HG02870 (cell line): ENCODE data around the gene ZNF691.
A peak's percentile ranks its signal among the peaks of the same experiment; 100 is the strongest.

Source experiments
- ATAC-seq: cut with Tn5 transposase; IDR thresholded peaks from one replicate; pipeline ENCODE4 v1.9.1; 2021; ENCODE audit warnings: mild to moderate bottlenecking, moderate library complexity; ENCODE audit not compliant: unreplicated experiment

Gene ZNF691

DNA sequence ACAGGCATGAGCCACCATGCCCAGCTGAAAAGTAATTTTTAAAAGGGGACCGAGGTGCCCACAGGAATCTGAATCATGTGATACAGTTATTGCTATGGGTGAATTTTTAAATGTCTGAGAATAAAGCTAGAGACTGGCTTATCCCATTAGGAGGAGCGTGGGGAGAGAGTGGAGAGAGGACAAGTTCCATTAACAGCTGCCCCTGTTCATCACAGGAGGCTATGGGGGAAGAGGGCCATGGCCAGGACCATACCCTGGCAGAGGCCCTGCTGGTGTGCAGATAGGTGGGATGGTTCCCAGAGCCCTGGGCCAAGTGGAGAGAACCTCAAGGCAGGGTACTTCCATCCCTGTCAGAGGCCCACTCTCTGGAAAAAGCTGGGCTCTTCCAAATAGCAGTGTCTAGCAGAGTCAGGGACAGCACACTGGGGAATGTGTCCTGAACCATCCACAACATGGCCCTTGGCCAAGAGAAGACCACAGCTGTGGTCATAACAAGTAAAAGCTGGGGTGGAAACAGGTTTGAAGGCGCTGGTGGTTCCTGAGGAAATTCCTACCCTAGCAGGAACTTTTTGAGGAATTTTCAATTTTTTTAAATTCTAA is 13.7 kb upstream of the ZNF691 start:
- no peak for ATAC-seq

GRCh38 chr1:42833981-42834380 is 12.4 kb upstream of the ZNF691 start:
- no peak for ATAC-seq

GRCh38 chr1:42834803-42835202 is 11.6 kb upstream of the ZNF691 start:
- no peak for ATAC-seq

GRCh38 chr1:42835422-42835821 is 11.0 kb upstream of the ZNF691 start:
- no peak for ATAC-seq

GRCh38 chr1:42837709-42838108 is 8.7 kb upstream of the ZNF691 start:
- ATAC-seq, result no peak

GRCh38 chr1:42838482-42839190 is 7.8 kb upstream of the ZNF691 start:
- ATAC-seq, result no peak

DNA sequence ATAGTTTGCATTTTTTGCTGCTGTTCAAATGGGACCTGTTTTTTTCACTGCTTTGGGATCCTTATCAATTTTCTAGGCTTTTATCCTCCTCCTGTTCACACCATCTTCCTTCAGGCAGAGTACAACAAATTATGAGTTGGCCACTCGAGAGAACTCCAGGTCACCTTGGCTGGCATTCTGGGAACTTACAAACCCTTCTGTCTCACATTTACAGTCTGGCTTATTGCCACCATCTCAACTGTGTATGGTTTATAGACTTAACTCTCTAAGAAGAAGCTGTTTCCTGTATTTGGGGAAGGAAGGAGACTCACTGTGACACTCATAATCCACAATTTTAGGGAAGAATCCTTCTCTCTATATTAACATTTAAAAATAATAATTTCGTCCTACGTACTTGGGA is 5.4 kb upstream of the ZNF691 start:
- no peak for ATAC-seq

DNA sequence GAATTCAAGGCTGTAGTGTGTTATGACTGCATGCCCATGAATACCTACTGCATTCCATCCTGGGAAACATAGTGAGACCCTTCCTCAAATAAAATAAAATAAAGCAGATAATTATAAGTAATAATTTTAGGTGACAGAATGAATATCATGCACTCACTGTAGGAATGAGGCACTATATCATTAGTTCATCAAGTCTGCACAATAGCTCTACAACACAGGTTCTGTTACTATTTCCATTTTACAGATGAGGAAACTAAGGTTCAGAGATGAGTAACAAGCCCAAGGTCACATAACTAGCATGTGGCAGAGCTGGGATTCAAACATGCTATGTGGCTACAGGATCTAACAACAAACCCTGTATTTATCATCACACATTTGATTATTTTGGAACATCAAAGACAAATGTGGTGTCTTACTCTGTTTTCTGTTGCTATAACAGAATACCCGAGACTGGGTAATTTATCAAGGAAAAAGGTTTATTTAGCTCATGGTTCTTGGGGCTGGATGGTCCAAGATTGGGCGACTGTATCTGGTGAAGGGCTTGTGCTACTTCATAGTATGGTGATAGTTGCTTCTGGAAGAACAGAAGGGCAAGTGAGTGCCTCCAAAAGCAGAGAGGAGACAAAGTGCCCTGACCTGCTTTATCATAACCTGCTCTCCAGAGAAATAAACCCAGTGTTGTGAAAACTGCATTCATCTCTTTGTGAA is 4.8 kb upstream of the ZNF691 start:
- ATAC-seq, result no peak

DNA sequence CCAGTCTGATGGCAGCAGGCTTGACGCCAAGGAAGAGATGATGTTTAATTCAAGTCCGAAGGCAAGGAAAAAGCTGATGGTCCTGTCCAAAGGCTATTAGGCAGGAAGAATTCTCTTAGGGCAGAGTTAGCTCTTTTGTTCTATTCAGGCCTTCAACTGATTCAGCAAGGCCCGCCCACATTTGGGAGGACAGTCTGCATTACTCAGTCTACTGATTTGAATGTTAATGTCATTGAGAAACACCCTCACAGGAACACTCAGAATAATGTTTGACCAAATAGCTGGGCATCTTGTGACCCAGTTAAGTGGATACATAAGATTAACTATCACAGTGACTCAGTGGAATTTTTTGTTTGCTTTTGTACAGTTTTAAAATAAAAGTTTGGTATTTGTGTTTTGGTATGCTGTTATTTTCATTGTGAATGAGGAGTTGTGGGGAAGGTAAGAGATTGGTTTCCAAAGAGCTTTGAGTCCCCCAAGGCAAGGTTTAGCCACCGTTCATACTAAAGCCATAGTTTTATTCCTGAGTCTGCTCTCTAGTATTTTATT is 1.7 kb upstream of the ZNF691 start:
- ATAC-seq, result no peak

- no peak for ATAC-seq
Observed at GRCh38 chr1:42845193-42845592, 1.2 kb upstream of the ZNF691 start.

- peak; percentile 7 for ATAC-seq
Observed at GRCh38 chr1:42845866-42846256, 552 bp upstream of the ZNF691 start.

DNA sequence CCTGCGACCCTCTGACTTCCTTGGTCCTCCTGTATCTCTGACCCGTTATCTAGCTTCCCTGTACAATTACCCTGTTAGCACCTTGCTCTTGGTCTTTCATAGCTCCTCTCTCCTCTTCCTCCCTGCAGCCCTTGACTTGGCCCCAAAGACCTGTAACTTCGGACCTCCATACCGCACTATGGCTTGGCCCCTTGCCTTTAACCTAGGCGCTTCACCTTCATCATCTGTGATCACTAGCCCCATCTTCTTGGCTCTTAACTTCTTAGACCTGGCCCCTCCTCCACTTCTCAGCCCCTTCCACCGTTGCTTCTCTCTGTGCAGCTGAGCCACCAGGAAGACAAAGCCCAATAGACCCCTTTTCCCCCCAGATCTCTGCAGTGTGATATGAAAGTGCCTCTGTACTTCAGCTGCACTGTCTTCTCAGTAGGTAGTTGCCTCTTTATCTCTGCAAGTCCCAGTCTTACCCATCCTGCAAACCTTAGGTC is 740 bp downstream of the ZNF691 start:
- ATAC-seq, result no peak

DNA sequence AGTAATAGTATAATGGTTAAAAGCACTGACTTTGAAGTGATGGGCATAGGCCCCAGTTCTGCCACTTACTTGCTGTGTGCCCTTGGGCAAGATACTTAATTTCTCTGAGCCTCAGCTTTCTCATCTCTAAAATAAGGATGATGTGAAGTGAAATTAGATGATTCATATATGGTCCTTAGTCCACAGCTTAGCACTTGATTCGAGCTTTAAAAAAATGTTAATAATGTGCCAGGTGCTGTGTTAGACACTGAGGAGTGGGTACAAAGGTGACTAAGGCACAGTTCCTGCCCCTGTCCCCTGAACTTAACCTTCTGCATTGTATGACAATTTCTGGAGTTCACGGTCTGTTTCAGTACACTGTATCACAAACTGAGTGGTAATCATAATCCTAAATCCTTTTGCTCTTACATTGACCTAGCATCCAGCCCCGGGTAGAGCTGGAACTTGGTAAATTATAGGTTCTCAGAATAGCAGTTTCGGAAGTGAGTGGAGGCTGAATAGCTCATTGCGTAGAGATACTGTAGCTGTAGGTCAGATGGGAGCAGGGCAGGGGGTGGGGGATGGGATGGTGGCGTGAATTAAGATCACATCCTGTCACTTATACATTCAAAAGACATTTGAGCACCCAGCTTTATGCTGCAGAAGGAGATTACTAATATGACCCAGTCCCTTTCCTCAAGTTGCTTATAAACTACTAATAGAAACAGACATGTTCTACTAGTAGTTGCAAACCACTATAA is 1.5 kb downstream of the ZNF691 start:
- no peak for ATAC-seq

GRCh38 chr1:42848823-42849537 is 2.6 kb downstream of the ZNF691 start:
- no peak for ATAC-seq

DNA sequence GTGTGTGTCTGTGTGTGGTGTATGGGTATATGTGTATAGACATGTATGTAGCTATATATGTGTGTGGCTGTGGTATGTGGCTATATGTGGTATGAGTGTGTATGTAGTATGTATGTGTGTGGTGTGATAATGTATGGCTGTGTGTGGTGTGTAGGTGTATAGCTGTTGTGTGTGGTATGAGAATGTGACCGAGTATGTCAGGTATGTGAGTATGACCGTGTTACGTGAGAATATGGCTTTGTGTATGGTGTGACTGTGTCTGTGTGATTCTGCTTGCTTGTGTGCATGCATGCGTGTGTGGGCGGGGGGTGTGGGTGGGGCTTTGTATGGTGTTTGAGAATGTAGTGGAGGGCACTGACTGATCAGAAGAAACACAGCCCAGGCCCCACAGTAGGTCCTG is 3.5 kb downstream of the ZNF691 start:
- no peak for ATAC-seq

DNA sequence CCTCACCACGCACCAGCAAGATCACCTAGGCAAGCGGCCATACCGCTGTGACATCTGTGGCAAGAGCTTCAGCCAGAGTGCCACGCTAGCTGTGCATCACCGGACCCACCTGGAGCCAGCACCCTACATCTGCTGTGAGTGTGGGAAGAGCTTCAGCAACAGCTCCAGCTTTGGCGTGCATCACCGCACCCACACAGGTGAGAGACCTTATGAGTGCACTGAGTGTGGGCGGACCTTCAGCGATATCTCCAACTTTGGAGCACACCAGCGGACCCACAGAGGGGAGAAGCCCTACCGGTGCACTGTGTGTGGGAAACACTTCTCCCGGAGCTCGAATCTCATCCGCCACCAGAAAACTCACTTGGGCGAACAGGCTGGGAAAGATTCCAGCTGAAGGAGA is 5.0 kb downstream of the ZNF691 start:
- ATAC-seq, result no peak

- ATAC-seq, result no peak
Observed at GRCh38 chr1:42851960-42852607, 5.7 kb downstream of the ZNF691 start.

GRCh38 chr1:42852608-42852980 is 6.2 kb downstream of the ZNF691 start:
- ATAC-seq, result no peak

- ATAC-seq, result no peak
Observed at GRCh38 chr1:42853116-42853884, 6.9 kb downstream of the ZNF691 start.
